Measurements from ENCODE around the gene CLEC12A. TPM values are rescaled to one million over a fixed set of nuclear protein-coding genes. Genes with fewer than 3 reads are reported as not detected.

The CLEC12A gene
- total and polyA plus RNA-seq, 2 donors from 2014 or later: 1.3 to 4.8 TPM

GRCh38 chr12:9960590-9960989 is 10.6 kb upstream of the CLEC12A start:
- FAIRE-seq (no peak), DNase-seq (no peak)
- intact Hi-C loops (cut with DNase I): no loop called here
- H3K27me3 ChIP-seq (ENCODE audit: control insufficient read depth, insufficient read depth, low read length): no peaks in the 10 kb centered on the region
- no peak overlapping the region for H3K9ac ChIP-seq (ENCODE audit: low read length in 3 of 3)
- H3K36me3 ChIP-seq (ENCODE audit: control insufficient read depth in 2 of 3, insufficient read depth in 3 of 3, low read length in 3 of 3): no peaks in the 10 kb centered on the region
- TF ChIP-seq, protein P1, sequence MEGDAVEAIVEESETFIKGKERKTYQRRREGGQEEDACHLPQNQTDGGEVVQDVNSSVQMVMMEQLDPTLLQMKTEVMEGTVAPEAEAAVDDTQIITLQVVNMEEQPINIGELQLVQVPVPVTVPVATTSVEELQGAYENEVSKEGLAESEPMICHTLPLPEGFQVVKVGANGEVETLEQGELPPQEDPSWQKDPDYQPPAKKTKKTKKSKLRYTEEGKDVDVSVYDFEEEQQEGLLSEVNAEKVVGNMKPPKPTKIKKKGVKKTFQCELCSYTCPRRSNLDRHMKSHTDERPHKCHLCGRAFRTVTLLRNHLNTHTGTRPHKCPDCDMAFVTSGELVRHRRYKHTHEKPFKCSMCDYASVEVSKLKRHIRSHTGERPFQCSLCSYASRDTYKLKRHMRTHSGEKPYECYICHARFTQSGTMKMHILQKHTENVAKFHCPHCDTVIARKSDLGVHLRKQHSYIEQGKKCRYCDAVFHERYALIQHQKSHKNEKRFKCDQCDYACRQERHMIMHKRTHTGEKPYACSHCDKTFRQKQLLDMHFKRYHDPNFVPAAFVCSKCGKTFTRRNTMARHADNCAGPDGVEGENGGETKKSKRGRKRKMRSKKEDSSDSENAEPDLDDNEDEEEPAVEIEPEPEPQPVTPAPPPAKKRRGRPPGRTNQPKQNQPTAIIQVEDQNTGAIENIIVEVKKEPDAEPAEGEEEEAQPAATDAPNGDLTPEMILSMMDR (IDR thresholded peaks at IDR 0.05; ENCODE audit: borderline replicate concordance, extremely low read depth, insufficient read depth): no peak
- no peak overlapping the region for H3K4me3 ChIP-seq (ENCODE audit: low read length in 3 of 3)
- no peaks in the 10 kb centered on the region for H3K4me1 ChIP-seq (ENCODE audit: control insufficient read depth in 2 of 3, insufficient read depth in 2 of 3, low read depth in 1 of 3, low read length in 3 of 3)
- no peaks in the 10 kb centered on the region for H3K9me3 ChIP-seq (ENCODE audit: control insufficient read depth in 2 of 3, insufficient read depth in 1 of 3, low read length in 3 of 3)
- no peak overlapping the region for H3K27ac ChIP-seq (ENCODE audit: low read depth in 2 of 2, low read length in 2 of 2)

- FAIRE-seq (no peak), DNase-seq (no peak)
- Histone ChIP-seq H3K27ac (ENCODE audit: low read depth in 2 of 2, low read length in 2 of 2) (no peak overlapping the region), H3K4me3 (ENCODE audit: low read length in 3 of 3) (no peak overlapping the region), H3K36me3 (ENCODE audit: control insufficient read depth in 2 of 3, insufficient read depth in 3 of 3, low read length in 3 of 3) (no peaks in the 10 kb centered on the region), H3K9ac (ENCODE audit: low read length in 3 of 3) (no peak overlapping the region), H3K9me3 (ENCODE audit: control insufficient read depth in 2 of 3, insufficient read depth in 1 of 3, low read length in 3 of 3) (no peaks in the 10 kb centered on the region), H3K4me1 (ENCODE audit: control insufficient read depth in 2 of 3, insufficient read depth in 2 of 3, low read depth in 1 of 3, low read length in 3 of 3) (no peaks in the 10 kb centered on the region), H3K27me3 (ENCODE audit: control insufficient read depth, insufficient read depth, low read length) (no peaks in the 10 kb centered on the region)
- intact Hi-C loops (cut with DNase I): no loop called here
- TF ChIP-seq, protein P1 (IDR thresholded peaks at IDR 0.05; ENCODE audit: borderline replicate concordance, extremely low read depth, insufficient read depth): no peak
These were observed 10.1 kb upstream of the CLEC12A start for GRCh38 chr12:9961106-9961505.

GRCh38 chr12:9961901-9962300 is 9.3 kb upstream of the CLEC12A start:
- Histone ChIP-seq H3K4me1 (ENCODE audit: control insufficient read depth in 2 of 3, insufficient read depth in 2 of 3, low read depth in 1 of 3, low read length in 3 of 3) (no peaks in the 10 kb centered on the region), H3K27me3 (ENCODE audit: control insufficient read depth, insufficient read depth, low read length) (no peaks in the 10 kb centered on the region), H3K27ac (ENCODE audit: low read depth in 2 of 2, low read length in 2 of 2) (no peak overlapping the region), H3K36me3 (ENCODE audit: control insufficient read depth in 2 of 3, insufficient read depth in 3 of 3, low read length in 3 of 3) (no peaks in the 10 kb centered on the region), H3K9ac (ENCODE audit: low read length in 3 of 3) (no peak overlapping the region), H3K9me3 (ENCODE audit: control insufficient read depth in 2 of 3, insufficient read depth in 1 of 3, low read length in 3 of 3) (no peaks in the 10 kb centered on the region), H3K4me3 (ENCODE audit: low read length in 3 of 3) (no peak overlapping the region)
- DNase-seq: no peak
- TF ChIP-seq, protein P1 (IDR thresholded peaks at IDR 0.05; ENCODE audit: borderline replicate concordance, extremely low read depth, insufficient read depth): no peak
- FAIRE-seq: no peak
- intact Hi-C loops (cut with DNase I): no loop called here

- Histone ChIP-seq H3K4me1 (ENCODE audit: control insufficient read depth in 2 of 3, insufficient read depth in 2 of 3, low read depth in 1 of 3, low read length in 3 of 3) (no peaks in the 10 kb centered on the region), H3K27ac (ENCODE audit: low read depth in 2 of 2, low read length in 2 of 2) (no peak overlapping the region), H3K36me3 (ENCODE audit: control insufficient read depth in 2 of 3, insufficient read depth in 3 of 3, low read length in 3 of 3) (no peaks in the 10 kb centered on the region), H3K27me3 (ENCODE audit: control insufficient read depth, insufficient read depth, low read length) (no peaks in the 10 kb centered on the region), H3K9me3 (ENCODE audit: control insufficient read depth in 2 of 3, insufficient read depth in 1 of 3, low read length in 3 of 3) (no peaks in the 10 kb centered on the region), H3K9ac (ENCODE audit: low read length in 3 of 3) (no peak overlapping the region), H3K4me3 (ENCODE audit: low read length in 3 of 3) (no peak overlapping the region)
- TF ChIP-seq, protein P1 (IDR thresholded peaks at IDR 0.05; ENCODE audit: borderline replicate concordance, extremely low read depth, insufficient read depth): no peak
- FAIRE-seq: no peak
- intact Hi-C loops (cut with DNase I): no loop called here
- no peak for DNase-seq
These were observed 1.5 kb upstream of the CLEC12A start for GRCh38 chr12:9969673-9970072.

Measured in kidney (tissue), 14 donors.